Uterus (tissue), 4 donors: ENCODE data around the gene CGB1. TPM values are rescaled to one million over a fixed set of nuclear protein-coding genes. Genes with fewer than 3 reads are reported as not detected.
"Not testable (repeated sequence)": the region's sequence is repeated elsewhere in the genome, so short reads cannot be mapped to it uniquely, and the experiment has no call there.

Source experiments
- DNase-seq, 2 donors: peaks; one replicate each; pipeline ENCODE4 v3.0.0-alpha.2; 2019 to 2020
- H3K27ac ChIP-seq, 2 donors: fragments of 200-600 bp; sonication (generic); 1 replicate in 1 of 2; 2 replicates in 1 of 2; pipeline ENCODE4 v1.5.1; 2016 to 2018
- H3K27me3 ChIP-seq, 2 donors: fragments of 200-600 bp; sonication (generic); one replicate each; pipeline ENCODE4 v1.5.1; 2018 to 2019; ENCODE audit warnings: control low read depth in 1 of 2
- H3K36me3 ChIP-seq, 2 donors: fragments of 200-600 bp; sonication (generic); one replicate each; pipeline ENCODE4 v1.5.1; 2019; ENCODE audit warnings: control low read depth in 1 of 2
- H3K4me1 ChIP-seq, 2 donors: fragments of 200-600 bp; sonication (generic); one replicate each; pipeline ENCODE4 v1.5.1; 2018 to 2019; ENCODE audit warnings: control low read depth in 1 of 2
- H3K4me3 ChIP-seq, 2 donors: fragments of 200-600 bp; sonication (generic); 1 replicate in 1 of 2; 2 replicates in 1 of 2; pipeline ENCODE4 v1.5.1; 2018 to 2019; ENCODE audit warnings: mild to moderate bottlenecking in 1 of 2
- H3K9me3 ChIP-seq, 2 donors: fragments of 200-600 bp; sonication (generic); one replicate each; pipeline ENCODE4 v1.5.1; 2019; ENCODE audit warnings: control low read depth in 1 of 2
- POLR2A ChIP-seq, 2 donors: fragments of 450-650 bp; IDR thresholded peaks; one replicate each; pipeline ENCODE4 v1.6.1; 2016; ENCODE audit warnings: antibody characterized with exemption in 2 of 2, mild to moderate bottlenecking in 1 of 2, moderate library complexity in 1 of 2
- intact Hi-C: fragments of 100-400 bp; cut with DNase I; formaldehyde crosslinking; loops from one replicate; pipeline ENCODE4 v1.15.1; 2023; ENCODE audit warnings: low total_unique reads
- total RNA-seq, 4 donors: library from RNA; depleted of rRNA in 3 of 4; stranded (reverse); fragments of >200 nt in 3 of 4; gene quantifications; one replicate each; pipeline versions ENCODE4 v1.1.0 to v1.2.4, GENCODE V29; 2014 to 2023
- TF ChIP-seq, protein P1 (sequence below), 4 experiments: fragments of 200-600 bp in 2 of 4; fragments of 450-650 bp in 2 of 4; sonication (generic) in 2 of 4; IDR thresholded peaks; one replicate each; pipeline ENCODE4 v1.5.1; 2016 to 2019; ENCODE audit warnings: antibody characterized with exemption in 4 of 4, mild to moderate bottlenecking in 2 of 4, moderate library complexity in 1 of 4
- donor health status: DM: yes; HTN: yes; CAD: no.

The CGB1 gene
- total RNA-seq, 4 donors from 2014 or later, result not detected

DNA sequence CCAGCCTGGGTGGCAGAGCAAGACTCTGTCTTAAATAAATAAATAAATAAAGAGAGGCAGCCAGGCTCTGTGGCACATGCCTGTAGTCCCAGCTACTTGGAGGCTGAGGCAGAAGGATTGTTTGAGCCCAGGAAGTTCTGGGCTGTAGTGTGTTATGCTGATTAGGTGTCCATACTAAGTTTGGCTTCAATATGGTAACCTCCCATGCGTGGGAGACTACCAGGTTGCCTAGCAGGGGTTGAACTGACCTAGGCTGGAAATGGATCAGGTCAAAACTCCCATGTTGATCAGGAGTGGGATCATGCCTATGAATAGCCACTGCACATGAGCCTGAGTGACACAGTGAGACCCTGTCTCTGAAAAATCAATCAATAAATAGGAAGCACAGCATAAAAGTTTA, 44.6 kb upstream of the CGB1 start:
- Histone ChIP-seq H3K27me3 (no peaks in the 10 kb centered on the region), H3K9me3 (no peaks in the 10 kb centered on the region), H3K4me1 (peaks cover 0 to 1% of the 10 kb centered on the region in 2 donors), H3K27ac (no peak overlapping the region), H3K4me3 (no peak overlapping the region), H3K36me3 (no peaks in the 10 kb centered on the region)
- TF ChIP-seq, protein P1, sequence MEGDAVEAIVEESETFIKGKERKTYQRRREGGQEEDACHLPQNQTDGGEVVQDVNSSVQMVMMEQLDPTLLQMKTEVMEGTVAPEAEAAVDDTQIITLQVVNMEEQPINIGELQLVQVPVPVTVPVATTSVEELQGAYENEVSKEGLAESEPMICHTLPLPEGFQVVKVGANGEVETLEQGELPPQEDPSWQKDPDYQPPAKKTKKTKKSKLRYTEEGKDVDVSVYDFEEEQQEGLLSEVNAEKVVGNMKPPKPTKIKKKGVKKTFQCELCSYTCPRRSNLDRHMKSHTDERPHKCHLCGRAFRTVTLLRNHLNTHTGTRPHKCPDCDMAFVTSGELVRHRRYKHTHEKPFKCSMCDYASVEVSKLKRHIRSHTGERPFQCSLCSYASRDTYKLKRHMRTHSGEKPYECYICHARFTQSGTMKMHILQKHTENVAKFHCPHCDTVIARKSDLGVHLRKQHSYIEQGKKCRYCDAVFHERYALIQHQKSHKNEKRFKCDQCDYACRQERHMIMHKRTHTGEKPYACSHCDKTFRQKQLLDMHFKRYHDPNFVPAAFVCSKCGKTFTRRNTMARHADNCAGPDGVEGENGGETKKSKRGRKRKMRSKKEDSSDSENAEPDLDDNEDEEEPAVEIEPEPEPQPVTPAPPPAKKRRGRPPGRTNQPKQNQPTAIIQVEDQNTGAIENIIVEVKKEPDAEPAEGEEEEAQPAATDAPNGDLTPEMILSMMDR (IDR thresholded peaks at IDR 0.05), result no peak
- no peak for TF ChIP-seq POLR2A (IDR thresholded peaks at IDR 0.05)
- DNase-seq, result no peak
- intact Hi-C loops, result no loop called here

DNA sequence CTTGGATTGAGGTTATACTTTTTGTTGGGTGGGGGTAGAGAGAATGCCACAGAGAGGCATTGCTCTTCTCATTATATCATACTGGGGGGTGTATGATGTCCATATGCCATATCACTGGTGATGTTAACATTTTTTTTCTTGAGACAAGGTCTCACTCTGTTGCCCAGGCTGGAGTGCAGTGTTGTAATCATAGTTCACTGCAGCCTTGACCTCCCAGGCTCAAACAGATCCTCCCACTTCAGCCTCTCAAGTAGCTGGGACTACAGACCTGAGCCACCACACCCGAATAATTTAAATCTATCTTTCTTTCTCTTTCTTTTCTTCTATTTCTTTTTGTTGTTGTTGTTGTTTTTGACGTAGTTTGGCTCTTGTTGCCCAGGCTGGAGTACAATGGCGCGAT, 43.7 kb upstream of the CGB1 start:
- intact Hi-C loops, result no loop called here
- no peaks in the 10 kb centered on the region for H3K4me1 ChIP-seq

DNA sequence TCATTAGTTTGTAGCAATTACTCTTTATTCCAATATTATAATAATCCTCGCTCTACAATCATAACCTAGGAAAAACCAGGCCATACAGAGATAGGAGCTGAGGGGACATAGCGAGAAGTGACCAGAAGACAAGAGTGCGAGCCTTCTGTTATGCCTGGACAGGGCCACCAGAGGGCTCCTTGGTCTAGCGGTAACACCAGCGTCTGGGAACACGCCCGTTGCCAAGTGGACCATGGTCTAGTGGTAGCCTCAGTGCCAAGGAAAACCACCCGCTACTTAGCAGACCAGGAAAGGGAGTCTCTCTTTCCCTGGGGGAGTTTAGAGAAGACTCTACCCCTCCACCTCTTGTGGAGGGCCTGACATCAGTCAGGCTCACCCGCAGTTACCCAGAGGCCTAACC, 38.2 kb upstream of the CGB1 start:
- H3K4me3 ChIP-seq, H3K27ac ChIP-seq, H3K36me3 ChIP-seq, H3K4me1 ChIP-seq, H3K9me3 ChIP-seq, intact Hi-C loops: not testable (repeated sequence)
- DNase-seq, result peak; percentile 57 to 59
- TF ChIP-seq, protein P1 (IDR thresholded peaks at IDR 0.05), result peak; percentile 46 to 74 (median 70)
- H3K27me3 ChIP-seq, result peaks cover 14 to 26% of the 10 kb centered on the region in 2 donors

More for the DNA sequence above, 43.7 kb upstream of the CGB1 start:
- H3K27ac ChIP-seq, result no peak overlapping the region
- H3K27me3 ChIP-seq, result no peaks in the 10 kb centered on the region
- no peak overlapping the region for H3K4me3 ChIP-seq
- DNase-seq, result no peak
- no peaks in the 10 kb centered on the region for H3K9me3 ChIP-seq
- TF ChIP-seq, protein P1 (IDR thresholded peaks at IDR 0.05), result no peak
- TF ChIP-seq POLR2A (IDR thresholded peaks at IDR 0.05), result no peak
- H3K36me3 ChIP-seq, result no peaks in the 10 kb centered on the region

DNA sequence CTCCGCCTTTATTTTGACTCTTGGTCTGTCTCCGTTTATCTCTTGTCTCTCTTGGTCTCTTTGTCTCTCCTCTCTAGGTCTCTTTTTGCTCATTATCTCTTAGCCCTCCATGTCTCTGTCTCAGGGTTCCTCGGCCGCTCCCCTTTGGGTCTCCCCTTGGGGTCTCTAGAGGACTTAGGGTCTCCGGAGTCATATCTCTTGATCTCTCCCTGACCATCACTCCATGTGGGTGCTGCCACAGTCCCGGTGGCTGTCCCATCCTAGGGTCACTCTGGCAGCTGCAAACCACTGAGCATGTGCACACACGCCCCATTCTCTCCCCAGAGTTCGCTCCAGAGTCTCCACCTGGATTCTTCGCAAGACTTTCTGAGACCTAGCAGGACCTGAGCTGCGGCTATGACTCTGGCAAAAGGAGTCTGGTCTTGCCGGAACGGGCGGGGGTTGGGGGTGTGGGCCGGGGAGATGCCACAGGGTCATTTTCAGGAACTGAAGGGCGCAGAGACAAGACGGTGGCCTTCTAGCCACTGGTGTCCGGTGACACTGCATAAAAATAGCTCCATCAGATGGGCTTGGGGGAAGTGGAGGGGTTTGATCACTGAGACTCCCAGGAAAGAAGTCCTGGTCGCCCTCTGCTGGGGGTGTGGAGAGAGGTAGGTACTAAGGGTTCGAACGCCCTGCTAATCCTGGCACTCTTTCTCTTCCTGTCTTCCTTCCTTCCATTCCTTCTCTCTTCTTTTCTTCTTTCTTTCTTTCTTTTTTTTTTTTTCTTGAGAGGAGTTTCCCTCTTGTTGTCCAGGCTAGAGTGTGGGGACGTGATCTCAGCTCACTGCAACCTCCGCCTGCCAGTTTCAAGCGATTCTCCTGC, 37.1 kb upstream of the CGB1 start:
- Histone ChIP-seq H3K27me3 (peaks cover 14 to 26% of the 10 kb centered on the region in 2 donors), H3K27ac (no peak overlapping the region), H3K9me3 (no peaks in the 10 kb centered on the region), H3K36me3 (no peaks in the 10 kb centered on the region), H3K4me1 (peaks cover 0 to 10% of the 10 kb centered on the region in 2 donors), H3K4me3 (no peak overlapping the region)
- intact Hi-C loops, result no loop called here
- TF ChIP-seq, protein P1 (IDR thresholded peaks at IDR 0.05), result no peak
- no peak for TF ChIP-seq POLR2A (IDR thresholded peaks at IDR 0.05)
- no peak for DNase-seq

DNA sequence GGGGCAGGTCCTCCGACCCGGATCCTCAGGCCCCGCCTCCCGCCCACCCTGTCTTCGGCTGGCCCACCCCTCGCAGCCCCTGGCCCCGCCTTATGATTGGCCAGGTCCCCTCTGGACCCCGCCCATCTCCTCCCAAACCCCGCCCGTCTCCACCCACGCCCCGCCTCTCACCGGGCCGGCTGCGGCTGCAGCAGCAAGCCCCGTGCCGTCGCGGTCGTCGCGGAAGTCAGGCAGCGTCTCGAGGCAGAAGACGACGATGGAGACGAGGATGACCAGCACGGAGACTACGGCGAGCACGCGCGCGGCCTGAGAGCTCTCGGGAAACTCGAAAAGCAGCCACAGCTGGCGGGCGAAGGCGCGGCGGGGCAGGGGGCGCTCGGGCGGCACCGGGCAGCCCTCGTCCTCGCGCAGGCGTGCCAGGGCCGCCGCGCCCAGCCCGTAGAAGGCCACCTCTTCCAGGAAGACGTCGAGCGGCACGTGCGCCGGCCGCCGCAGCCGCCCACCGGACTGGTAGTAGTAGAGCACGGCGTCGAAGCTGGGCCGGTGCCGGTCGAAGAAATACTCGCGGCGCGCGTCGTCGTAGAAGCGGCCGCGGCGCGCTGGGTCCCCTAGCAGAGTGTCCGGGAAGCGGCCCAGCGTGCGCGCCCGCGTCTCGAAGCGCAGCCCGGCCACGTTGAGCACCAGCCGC, 35.3 kb upstream of the CGB1 start:
- Histone ChIP-seq H3K36me3 (no peaks in the 10 kb centered on the region), H3K4me3 (no peak overlapping the region), H3K27me3 (peaks cover 14 to 26% of the 10 kb centered on the region in 2 donors), H3K9me3 (no peaks in the 10 kb centered on the region), H3K4me1 (peaks cover 0 to 10% of the 10 kb centered on the region in 2 donors), H3K27ac (no peak overlapping the region)
- DNase-seq, result no peak
- no peak for TF ChIP-seq POLR2A (IDR thresholded peaks at IDR 0.05)
- TF ChIP-seq, protein P1 (IDR thresholded peaks at IDR 0.05), result no peak
- intact Hi-C loops, result no loop called here
